GM18499 (cell line): Measurements from ENCODE around the gene TMEM205.
"Not testable (repeated sequence)": the region's sequence is repeated elsewhere in the genome, so short reads cannot be mapped to it uniquely, and the experiment has no call there.

ENCODE experiments used
- ATAC-seq: cut with Tn5 transposase; IDR thresholded peaks from one replicate; pipeline ENCODE4 v1.9.1; 2021; ENCODE audit warnings: moderate number of reproducible peaks; ENCODE audit not compliant: insufficient read depth, unreplicated experiment

Gene TMEM205

DNA sequence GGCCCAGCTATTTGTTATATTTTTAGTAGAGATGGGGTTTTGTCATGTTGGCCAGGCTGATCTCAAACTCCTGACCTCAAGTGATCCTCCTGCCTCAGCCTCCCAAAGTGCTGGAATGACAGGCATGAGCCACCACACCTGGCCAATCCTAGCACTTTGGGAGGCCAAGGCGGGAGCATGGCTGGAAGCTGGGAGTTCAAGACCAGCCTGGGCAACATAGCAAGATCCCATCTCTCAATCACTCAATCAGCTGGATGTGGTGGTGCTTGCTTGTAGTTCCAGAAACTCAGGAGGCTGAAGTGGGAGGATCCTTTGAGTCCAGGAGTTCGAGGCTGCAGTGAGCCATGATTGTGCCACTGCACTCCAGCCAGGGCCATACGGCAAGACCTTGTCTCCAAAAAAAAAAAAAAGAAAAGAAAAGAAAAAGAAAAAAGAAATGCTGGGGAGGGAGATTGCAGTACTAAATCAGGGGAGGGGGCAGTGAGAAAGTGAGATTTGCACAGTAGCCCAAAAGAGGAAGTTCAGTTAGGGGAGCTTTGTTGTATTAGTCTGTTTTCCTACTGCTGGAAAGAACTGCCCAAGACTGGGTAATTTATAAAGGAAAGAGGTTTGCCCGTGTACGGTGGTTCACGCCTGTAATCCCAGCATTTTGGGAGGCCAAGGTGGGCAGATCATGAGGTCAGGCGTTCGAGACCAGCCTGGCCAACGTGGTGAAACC is 25.6 kb downstream of the TMEM205 start:
- ATAC-seq = not testable (repeated sequence)

DNA sequence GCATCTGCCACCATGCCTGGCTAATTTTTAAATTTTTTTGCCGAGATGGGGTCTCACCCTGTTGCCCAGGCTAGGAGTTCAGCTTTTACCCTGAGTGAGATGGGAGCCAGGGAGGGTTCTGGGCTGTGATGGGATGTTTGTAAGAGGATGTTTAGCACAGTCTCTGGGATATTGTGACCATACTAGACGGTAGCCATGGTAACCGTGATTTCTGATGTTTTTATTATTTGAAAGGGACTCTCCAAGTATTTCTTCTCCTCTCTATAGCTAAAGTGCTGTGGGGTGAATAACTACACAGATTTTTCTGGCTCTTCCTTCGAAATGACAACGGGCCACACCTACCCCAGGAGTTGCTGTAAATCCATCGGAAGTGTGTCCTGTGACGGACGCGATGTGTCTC is 39.7 kb downstream of the TMEM205 start:
- ATAC-seq = no peak

GRCh38 chr19:11304936-11305335 is 41.1 kb downstream of the TMEM205 start:
- no peak for ATAC-seq

DNA sequence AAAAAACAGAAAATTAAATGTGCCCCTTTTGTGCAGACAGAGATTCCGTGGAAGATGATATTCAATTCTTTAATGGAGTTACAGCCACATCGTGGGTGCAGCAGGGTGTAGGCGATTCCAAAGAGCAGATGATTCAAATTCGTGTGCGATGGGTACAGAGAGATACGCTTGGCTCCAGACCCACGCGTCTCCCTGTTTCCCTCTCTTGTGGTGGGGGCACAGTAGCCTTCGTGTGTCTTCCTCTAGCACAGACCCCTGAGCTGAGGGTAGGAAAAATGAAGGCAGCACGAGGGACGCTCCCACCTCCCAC is 45.3 kb downstream of the TMEM205 start:
- no peak for ATAC-seq

DNA sequence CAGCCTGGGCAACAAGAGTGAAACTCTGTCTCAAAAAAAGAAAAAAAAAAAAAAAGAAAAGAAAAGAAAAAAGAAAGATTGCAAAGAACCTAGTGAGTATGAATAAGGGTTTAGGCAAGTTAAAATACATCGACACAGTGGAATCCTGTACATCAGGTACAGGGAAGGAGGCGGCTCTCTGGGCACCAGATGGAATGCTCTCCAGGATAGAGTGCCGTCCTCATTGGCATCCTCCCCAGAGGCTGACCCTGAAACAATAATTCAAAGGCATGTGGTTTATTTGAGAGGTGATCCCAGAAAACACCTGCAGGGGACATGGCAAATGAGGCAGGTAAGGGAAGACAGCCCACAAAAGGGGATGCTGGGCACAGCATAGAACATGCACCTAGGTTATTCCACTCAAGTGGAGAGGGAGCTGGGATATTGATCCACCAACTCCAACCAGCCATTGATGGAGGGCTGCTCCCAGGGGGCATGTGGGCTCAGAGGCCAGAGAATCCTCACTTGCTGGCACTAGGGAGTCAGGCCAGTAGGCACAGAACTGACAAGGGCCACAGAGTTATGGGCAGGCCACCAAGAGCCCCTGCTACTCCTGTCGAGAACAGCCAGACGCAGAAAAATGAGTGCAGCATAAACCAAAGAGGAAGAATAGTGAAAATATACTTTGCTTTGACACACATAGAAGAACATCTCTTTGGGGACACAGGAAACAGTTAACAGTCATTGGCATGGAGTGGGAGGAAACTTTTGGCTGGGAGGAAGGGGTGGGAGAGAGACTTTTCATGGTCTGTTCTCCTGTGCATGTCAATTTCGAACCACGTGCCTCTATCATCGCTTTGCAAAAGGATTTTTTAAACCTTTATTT is 45.9 kb downstream of the TMEM205 start:
- no peak for ATAC-seq

- ATAC-seq = no peak
Measured at GRCh38 chr19:11296264-11296663, 49.8 kb downstream of the TMEM205 start.

DNA sequence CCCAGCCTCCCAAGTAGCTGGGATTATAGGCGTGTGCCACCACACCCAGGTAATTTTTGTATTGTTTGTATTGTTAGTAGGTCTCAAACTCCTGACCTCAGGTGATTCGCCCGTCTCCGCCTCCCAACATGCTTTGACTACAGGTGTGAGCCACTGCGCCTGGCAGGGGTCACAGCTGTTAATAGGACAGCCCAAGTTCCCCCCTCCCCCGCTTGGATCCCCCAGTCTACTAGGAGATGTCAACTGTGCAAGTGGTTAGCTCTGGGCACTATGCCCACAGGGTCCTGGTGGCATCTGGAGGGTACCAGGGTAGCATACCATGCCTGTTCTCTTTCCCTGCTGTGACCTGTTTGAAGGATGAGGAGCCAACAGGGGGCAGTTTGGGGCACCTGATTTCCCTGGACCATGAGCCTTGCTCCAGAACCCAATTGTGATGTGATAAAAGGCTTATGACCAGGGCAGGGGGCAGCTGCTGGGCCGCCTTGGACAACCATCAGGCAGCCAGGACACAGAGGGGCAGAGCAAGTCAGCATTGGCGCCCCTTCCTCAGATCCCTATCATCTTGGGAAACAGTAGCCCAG is 50.3 kb downstream of the TMEM205 start, which contains the start of gene TSPAN16:
Gene TSPAN16, plus strand, starts transcription at position 496 of the 581 bp plus-strand sequence. CDS start 138 bp downstream, outside the sequence.
- ATAC-seq = no peak

DNA sequence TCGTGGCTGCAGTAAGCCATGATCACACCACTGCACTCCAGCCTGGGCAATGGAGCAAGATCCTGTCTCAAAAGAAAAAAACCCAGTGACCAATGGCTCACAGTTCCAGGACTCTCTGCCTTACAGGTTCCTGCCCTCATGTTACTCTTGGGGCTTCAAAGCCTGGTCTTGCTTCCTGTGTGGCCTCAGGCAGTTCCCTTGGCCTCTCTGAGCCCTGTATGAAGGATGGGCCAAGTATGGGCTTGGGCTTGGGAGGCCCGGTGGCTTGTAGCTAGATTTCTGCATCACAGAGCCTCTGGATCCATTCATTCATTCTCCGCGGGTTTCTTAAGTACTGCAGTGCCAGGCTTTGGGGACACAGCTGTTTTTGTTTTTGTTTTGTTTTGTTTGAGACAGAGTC is 50.9 kb downstream of the TMEM205 start:
- no peak for ATAC-seq

DNA sequence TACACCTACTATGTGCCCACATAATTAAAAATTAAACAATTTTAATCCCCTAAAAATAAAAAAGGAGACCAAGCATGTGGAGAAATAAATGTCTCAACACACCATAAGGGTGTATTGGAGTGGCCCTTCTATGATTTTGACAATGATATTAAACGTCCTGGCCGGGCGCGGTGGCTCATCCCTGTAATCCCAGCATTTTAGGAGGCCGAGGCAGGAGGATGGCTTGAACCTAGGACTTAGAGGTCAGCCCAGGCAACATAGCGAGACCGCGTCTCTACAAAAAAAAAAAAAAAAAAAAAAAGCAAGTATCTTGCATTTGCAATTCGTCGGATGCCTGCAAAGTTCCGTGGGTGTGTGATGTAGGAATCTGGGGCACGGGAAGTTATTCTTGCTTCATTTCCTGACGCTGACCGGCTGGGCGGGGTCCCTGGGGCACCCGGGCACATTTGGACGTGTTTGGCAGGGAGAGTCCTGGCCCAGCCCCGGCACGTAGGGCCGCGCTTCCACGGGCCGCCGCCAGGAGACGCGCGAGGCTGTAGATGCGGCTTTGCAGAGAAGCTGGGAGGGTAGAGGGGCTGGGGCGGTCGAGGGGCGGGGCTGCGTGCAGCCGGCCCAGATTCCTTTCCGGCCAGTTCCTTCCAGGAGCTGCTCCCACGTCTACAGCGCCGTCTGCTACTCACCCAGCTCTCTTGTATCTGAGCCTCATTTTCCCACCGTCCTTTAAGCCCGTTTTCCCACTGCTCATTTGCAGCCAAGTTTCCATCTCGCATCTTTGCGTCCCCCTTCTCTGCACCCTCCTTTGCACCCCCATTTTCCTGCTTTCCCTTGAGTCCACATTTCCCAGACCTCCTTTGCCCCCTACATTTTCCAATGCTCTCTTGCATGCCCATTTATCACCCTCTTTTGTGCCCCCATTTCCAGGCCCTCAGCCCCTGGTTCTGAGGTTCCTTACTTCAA is 52.4 kb downstream of the TMEM205 start:
- ATAC-seq = no peak
